ENCODE data around the gene PPP1R1A. TPM values are rescaled to one million over a fixed set of nuclear protein-coding genes. Genes with fewer than 3 reads are reported as not detected.

PPP1R1A gene
- total RNA-seq, 1 donor from 2014 or later = 10.8 TPM

DNA sequence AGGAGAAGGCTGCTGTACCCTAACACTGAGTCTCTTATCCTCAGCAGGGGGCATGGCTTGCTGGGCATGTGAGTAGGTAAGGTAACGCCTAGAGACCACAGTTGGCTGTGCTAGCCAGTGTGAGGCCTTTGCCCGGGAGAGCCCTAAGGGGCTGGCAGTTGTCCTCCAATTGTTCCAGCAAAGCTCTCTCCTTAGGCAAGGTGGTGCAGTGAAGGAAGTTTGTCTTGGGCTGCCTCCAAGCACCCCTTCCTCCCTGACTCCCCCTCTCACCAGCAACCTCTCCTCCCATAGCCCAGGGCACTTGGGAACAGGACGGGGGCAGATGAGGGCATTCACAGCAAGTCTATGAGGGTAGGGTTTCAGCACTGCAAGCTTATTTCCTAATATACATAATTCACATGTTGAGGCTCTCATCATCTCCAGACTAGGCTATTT, 23.3 kb upstream of the PPP1R1A start:
- no peak for DNase-seq (ENCODE audit: extremely low spot score in 2 of 2)
- Histone ChIP-seq H3K27me3 (no peaks in the 10 kb centered on the region), H3K9me3 (no peaks in the 10 kb centered on the region), H3K4me3 (no peak overlapping the region), H3K27ac (no peak overlapping the region), H3K36me3 (no peaks in the 10 kb centered on the region), H3K4me1 (no peaks in the 10 kb centered on the region)
- TF ChIP-seq POLR2AphosphoS5 (IDR thresholded peaks at IDR 0.05; ENCODE audit: insufficient read depth in 1 of 2, low read depth in 1 of 2) = no peak
- TF ChIP-seq, protein P1, sequence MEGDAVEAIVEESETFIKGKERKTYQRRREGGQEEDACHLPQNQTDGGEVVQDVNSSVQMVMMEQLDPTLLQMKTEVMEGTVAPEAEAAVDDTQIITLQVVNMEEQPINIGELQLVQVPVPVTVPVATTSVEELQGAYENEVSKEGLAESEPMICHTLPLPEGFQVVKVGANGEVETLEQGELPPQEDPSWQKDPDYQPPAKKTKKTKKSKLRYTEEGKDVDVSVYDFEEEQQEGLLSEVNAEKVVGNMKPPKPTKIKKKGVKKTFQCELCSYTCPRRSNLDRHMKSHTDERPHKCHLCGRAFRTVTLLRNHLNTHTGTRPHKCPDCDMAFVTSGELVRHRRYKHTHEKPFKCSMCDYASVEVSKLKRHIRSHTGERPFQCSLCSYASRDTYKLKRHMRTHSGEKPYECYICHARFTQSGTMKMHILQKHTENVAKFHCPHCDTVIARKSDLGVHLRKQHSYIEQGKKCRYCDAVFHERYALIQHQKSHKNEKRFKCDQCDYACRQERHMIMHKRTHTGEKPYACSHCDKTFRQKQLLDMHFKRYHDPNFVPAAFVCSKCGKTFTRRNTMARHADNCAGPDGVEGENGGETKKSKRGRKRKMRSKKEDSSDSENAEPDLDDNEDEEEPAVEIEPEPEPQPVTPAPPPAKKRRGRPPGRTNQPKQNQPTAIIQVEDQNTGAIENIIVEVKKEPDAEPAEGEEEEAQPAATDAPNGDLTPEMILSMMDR (IDR thresholded peaks at IDR 0.05) = no peak
- intact Hi-C loops (cut with DNase I) = no loop called here

DNA sequence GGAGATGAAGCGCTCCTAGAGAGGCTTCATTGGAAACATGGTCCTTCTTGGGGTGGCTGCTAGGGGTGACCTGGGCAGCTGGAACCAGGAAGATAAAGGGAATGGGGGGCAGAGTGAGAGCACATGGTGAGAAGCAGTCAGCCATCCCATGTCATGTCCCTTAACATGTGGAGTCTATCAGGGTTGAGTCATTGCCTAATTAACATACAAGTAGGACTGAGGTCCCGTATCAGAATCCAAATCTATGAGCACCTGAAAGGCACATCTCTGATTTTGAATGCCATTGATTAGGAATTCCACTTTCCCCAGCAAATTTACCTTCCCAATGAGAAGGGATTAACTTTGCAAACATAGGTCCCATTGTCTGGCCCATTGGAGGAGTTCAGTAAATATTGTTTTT, 20.3 kb upstream of the PPP1R1A start:
- Histone ChIP-seq H3K4me1 (no peaks in the 10 kb centered on the region), H3K27ac (no peak overlapping the region), H3K9me3 (no peaks in the 10 kb centered on the region), H3K36me3 (no peaks in the 10 kb centered on the region), H3K27me3 (no peaks in the 10 kb centered on the region), H3K4me3 (no peak overlapping the region)
- no peak for DNase-seq (ENCODE audit: extremely low spot score in 2 of 2)
- intact Hi-C loops (cut with DNase I) = no loop called here
- no peak for TF ChIP-seq POLR2A (IDR thresholded peaks at IDR 0.05)
- TF ChIP-seq, protein P1 (IDR thresholded peaks at IDR 0.05) = no peak
- TF ChIP-seq POLR2AphosphoS5 (IDR thresholded peaks at IDR 0.05; ENCODE audit: insufficient read depth in 1 of 2, low read depth in 1 of 2) = no peak

DNA sequence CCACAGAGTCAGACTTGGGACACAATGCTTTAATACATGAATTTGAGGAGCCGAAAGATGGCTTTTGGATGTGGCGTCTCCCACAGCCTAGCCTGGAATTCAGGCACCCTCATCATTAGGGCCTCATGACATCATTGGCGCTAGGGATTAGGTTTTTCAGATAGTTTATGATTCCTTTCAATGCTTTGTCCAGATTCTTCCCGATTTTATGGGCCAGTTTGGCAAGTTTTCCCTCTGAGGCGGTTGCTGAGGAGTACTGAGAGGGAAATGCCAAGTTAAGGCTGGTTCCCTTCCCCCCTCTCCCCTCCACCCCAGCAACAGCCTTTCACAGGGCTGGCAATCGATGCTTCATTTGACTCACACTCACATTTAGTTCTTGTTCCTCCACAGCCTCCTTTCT, 19.7 kb upstream of the PPP1R1A start:
- intact Hi-C loops (cut with DNase I) = no loop called here
- H3K27ac ChIP-seq = no peak overlapping the region
- TF ChIP-seq, protein P1 (IDR thresholded peaks at IDR 0.05) = no peak
- no peak for TF ChIP-seq POLR2A (IDR thresholded peaks at IDR 0.05)
- TF ChIP-seq POLR2AphosphoS5 (IDR thresholded peaks at IDR 0.05; ENCODE audit: insufficient read depth in 1 of 2, low read depth in 1 of 2) = no peak

DNA sequence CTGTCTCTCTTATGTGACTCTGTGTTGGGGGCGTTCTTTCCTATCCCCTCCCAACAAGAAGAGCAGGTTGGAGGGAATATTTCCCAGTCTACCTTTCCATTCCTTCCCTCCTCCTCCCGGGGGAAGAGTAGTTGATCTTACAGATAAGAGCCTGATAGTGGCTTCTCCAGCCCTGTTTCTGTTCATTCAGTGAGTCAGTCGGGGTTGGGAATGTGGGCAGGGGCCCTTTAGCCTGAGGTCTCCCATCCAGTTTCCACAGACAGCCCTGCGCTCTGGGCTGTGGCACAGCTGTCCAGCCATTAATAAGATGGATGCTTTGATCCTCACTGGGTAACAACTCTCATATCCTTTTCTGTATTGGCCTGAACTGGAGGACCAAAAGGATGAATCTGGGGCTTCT, 18.1 kb upstream of the PPP1R1A start:
- TF ChIP-seq POLR2AphosphoS5 (IDR thresholded peaks at IDR 0.05; ENCODE audit: insufficient read depth in 1 of 2, low read depth in 1 of 2) = no peak
- TF ChIP-seq POLR2A (IDR thresholded peaks at IDR 0.05) = no peak
- TF ChIP-seq, protein P1 (IDR thresholded peaks at IDR 0.05) = no peak
- Histone ChIP-seq H3K27me3 (no peaks in the 10 kb centered on the region), H3K36me3 (no peaks in the 10 kb centered on the region), H3K4me1 (no peaks in the 10 kb centered on the region), H3K4me3 (no peak overlapping the region), H3K9me3 (no peaks in the 10 kb centered on the region), H3K27ac (no peak overlapping the region)
- no peak for DNase-seq (ENCODE audit: extremely low spot score in 2 of 2)
- intact Hi-C loops (cut with DNase I) = no loop called here

More for the DNA sequence above, 19.7 kb upstream of the PPP1R1A start:
- Histone ChIP-seq H3K36me3 (no peaks in the 10 kb centered on the region), H3K4me3 (no peak overlapping the region), H3K9me3 (no peaks in the 10 kb centered on the region), H3K27me3 (no peaks in the 10 kb centered on the region), H3K4me1 (no peaks in the 10 kb centered on the region)
- no peak for DNase-seq (ENCODE audit: extremely low spot score in 2 of 2)

DNA sequence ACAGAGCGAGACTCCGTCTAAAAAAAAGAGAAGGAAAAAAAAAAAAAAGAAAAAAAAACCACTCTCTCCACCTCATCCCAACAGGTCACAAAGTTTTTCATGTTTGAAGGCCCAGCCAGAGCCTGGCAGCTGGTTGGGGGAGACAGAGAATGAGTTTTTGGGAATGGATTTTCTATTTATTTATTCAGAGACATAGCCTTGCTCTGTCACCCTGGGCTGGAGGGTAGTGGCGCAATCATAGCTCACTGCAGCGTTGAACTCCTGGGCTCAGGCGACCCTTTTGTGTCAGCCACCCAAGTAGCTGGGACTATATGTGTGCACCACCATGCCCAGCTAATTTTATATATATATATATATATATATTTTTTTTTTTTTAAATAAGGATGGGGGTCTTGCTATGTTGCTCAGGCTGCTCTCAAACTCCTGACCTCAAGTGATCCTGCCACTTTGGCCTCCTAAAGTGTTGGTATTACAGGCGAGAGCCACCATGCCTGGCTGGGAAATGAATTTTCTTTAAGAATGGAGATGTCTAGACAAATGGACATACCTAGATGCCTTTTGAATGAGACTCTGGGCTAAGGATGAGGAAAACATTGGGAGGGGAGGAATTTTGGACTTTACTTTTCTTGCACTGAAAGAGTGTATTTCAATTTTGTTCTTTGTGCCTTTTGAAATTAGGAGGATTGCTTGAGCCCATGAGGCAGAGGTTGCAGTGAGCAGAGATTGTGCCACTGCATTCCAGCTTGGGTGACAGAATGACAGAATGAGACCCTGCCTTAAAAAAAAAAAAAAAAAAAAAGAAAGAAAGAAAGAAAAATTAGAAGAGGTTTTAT, 16.9 kb upstream of the PPP1R1A start:
- intact Hi-C loops (cut with DNase I) = no loop called here
- H3K36me3 ChIP-seq = no peaks in the 10 kb centered on the region

More for the DNA sequence above, 16.9 kb upstream of the PPP1R1A start:
- Histone ChIP-seq H3K4me1 (no peaks in the 10 kb centered on the region), H3K27me3 (no peaks in the 10 kb centered on the region), H3K4me3 (no peak overlapping the region), H3K9me3 (no peaks in the 10 kb centered on the region), H3K27ac (no peak overlapping the region)
- DNase-seq (ENCODE audit: extremely low spot score in 2 of 2) = no peak
- no peak for TF ChIP-seq POLR2A (IDR thresholded peaks at IDR 0.05)
- no peak for TF ChIP-seq POLR2AphosphoS5 (IDR thresholded peaks at IDR 0.05; ENCODE audit: insufficient read depth in 1 of 2, low read depth in 1 of 2)
- TF ChIP-seq, protein P1 (IDR thresholded peaks at IDR 0.05) = no peak
